Putamen (tissue), 1 donor: ENCODE data around the gene CPED1.
"Not testable (repeated sequence)": the region's sequence is repeated elsewhere in the genome, so short reads cannot be mapped to it uniquely, and the experiment has no call there.

Experiments used
- DNase-seq: peaks from one replicate; pipeline ENCODE4 v3.0.0-alpha.2; 2016; ENCODE audit warnings: low spot score

The CPED1 gene

DNA sequence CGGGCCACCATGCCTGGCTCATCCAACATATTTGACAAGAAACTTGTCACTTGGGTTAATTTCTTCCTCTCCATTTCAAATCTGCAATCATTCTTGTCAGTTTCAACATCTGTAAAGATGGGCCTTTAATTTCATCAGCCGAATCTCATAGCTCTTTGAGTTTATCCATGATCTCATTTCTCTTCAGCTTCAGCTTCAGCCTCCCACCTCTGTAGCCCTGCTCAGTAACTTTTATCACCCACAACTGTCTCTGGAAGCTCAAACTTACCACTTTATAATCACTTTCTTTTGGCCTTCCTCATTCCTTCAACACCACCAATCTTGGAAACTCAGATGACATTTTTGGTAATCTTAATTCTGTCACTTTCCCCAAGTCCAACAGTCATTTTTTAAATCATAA is 83.2 kb downstream of the CPED1 start:
- no peak for DNase-seq

DNA sequence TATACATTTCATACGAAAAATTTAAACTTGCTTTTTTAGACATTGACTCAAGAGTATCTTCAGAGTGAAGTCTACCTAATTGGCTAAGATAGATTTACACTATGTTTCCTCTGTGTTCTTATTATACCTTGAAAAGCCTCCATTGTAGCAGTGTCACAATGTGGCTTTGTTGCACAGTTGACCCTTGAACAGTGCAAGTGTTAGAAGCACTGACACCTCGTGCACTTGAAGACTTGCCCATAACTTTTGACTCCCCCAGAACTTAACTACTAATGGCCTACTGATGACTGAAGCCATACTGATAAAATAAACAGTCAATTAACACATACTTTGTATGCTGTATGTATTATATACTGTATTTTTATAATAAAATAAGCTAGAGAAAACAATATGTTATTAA is 84.3 kb downstream of the CPED1 start:
- DNase-seq: no peak

GRCh38 chr7:121073463-121074099 is 85.1 kb downstream of the CPED1 start:
- DNase-seq: no peak

GRCh38 chr7:121075424-121075841 is 86.9 kb downstream of the CPED1 start:
- not testable (repeated sequence) for DNase-seq

DNA sequence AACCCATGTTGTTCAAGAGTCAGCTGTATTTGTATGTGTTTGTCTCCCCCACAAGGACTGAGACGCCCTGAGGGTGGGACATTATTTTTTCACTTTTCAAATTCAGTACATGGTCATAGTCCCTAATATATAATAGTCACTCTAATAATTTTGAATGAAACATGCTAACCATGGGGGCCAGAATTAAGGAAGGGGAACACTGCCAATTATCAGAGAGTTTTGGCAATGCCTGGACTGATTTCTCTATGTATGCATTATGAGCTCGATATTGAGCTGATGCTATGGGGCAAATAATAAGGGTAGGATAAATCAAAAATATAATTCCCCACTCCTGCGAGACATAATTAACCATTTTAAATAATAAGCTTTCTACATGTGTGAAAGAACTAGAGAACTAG is 87.4 kb downstream of the CPED1 start:
- no peak for DNase-seq

- DNase-seq: no peak
These were observed 88.0 kb downstream of the CPED1 start for GRCh38 chr7:121076350-121077164.

- no peak for DNase-seq
These were observed 88.7 kb downstream of the CPED1 start for GRCh38 chr7:121077165-121077630.

DNA sequence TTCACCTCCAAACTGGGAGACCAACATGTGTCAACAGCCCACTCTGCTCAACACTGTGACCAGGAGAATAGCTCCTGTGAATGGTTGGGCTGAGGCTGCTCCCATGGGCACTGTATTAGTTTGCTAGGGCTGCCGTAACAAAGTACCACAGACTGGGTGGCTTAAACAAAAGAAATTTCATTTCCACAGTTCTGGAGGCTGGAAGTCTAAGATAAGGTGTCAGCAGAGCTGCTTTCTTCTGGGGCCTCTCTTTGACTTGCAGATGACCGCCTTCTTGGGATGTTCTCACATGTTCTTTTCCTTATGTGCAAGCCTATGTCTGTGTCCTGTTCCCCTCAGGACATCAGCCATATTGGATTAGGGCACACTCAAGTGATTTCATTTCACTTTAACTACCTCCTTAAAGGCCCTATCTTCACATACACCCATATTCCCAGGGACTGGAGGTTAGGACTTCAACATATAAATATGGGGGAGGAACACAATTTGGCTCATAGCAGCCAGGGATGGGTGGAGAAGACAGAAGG is 90.3 kb downstream of the CPED1 start:
- no peak for DNase-seq

DNA sequence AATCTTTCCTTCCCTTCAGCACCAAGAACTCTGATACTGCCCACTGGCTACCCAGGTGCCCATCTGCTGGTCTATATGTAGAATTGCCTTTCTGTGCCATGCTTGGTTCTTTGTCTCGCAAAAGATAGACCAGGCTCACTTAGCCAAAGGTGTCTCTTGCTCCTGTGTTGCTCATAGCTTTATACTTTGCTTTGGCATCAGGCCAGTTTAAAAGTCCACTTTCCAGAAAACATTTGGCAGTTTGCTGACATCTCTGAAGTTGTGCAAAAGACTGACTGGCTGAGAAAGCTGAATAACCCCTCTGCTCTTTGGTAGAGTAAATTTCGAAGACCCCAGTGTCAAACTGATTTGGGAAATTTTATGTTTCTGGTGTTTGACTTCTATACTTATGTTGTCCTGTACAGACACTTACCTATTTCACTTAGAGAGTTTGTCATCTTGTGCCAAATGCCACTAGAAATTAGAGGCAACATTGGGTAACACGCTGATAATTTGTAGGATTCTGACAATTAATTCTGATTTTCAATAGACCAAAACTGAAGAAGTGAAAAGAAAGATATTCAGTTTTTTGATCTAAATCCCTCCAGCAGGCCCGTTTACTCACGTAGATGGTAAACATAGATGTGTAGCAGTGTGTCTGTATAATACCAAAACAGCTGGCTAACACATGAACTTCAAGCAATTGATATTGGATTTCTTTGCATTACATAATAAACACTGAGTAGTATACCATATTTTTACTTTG is 91.1 kb downstream of the CPED1 start:
- no peak for DNase-seq

- no peak for DNase-seq
These were observed 91.9 kb downstream of the CPED1 start for GRCh38 chr7:121080257-121080912.

- DNase-seq: no peak
These were observed 92.4 kb downstream of the CPED1 start for GRCh38 chr7:121080913-121081326.

- DNase-seq: peak; percentile 69
These were observed 92.9 kb downstream of the CPED1 start for GRCh38 chr7:121081327-121081936.

DNA sequence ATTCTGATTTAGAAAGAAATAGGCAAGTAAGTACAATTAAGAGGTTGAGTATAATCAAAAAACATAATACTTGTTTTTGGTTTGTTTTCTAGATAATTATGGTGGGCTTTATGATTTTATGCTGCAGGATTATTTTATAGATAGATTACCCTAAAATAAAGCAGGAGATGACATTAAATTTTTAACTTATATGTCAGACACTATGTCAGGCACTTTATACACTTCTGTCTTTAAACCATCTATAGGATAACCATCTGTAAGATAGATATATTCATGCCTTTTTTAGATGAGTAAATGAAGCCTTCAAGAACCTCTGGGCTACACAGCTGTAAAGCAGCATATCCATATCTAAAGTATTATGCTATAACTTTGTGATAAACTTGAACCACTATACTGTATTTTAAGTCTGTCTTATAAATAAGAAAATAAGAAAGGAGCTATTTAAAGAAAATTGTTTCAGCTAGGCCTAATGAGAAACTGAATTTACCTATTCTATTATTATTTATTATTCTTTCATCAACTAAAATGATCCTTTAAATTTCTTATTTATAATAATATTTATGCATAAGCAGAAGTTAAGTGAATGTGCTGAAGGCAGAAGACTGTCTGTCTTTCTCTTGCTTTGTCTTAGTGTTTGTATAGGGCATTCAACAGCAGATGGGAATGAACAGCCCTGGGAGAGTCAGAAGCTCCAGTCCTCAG is 94.0 kb downstream of the CPED1 start:
- no peak for DNase-seq

GRCh38 chr7:121083138-121083789 is 94.8 kb downstream of the CPED1 start:
- no peak for DNase-seq

- no peak for DNase-seq
These were observed 95.3 kb downstream of the CPED1 start for GRCh38 chr7:121083790-121084251.

DNA sequence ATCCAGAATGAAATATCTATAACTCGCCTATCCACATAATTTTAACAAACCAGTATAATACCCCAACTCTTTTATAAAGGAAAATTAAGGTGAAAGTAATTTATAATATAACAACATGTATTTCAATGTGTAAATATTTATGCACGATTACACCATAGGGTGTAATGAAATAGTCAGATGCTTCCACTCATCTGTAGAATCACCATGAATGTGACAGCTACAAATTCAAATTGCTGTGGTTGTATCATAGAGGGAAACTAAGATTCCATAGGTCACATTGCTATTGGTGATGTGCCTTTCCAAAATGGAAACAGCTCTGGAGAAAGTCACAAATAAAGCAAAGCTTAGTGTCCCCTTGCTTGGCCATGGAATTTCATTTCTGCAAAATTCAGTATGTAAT is 95.7 kb downstream of the CPED1 start:
- DNase-seq: no peak

DNA sequence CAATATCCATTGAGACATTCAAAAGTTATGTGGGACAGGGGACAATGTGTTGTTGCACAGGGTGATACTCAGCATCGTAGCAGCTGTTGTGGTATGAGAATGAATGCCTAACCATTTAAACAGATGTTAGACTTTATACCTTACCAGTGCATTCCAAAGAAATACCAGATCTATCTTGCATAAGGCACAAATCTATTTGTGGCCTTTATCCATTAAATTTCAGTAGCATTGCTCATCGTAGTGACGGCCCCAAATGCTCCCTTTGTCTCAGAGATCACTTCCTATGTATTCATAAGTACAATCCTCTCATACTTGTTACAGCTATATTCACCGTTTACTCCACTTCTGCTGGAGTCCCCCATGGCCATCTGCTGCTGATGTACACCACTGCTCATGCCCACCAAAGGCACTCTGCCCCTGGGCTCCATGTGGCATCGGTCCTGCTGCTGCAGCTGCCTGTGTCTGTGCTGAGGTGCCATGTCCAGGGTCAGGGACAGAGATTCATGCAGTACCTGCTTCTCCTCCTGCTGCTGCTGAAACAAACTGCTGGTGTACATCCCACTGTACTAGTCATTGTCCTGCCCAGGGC is 96.3 kb downstream of the CPED1 start:
- DNase-seq: no peak

DNA sequence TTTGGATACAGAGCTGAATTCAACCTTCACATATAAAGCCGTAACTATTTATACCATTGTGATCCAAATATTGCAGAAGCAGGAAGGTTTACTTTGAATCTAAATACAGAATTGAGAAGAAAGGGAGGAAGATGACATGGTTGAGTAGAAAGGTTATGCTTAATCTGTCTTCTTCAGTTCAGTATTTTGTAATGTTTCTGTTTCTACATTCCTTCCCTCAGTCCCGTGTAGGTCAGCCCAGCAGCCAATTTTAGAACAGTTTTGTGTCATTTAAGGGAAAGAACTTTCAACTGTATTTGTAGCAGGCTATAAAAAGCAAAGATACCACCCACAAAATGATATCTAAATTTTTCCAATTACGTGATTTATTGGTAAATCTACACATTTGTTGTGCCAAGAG is 97.4 kb downstream of the CPED1 start:
- no peak for DNase-seq

GRCh38 chr7:121088870-121089269 is 100.4 kb downstream of the CPED1 start:
- DNase-seq: no peak

DNA sequence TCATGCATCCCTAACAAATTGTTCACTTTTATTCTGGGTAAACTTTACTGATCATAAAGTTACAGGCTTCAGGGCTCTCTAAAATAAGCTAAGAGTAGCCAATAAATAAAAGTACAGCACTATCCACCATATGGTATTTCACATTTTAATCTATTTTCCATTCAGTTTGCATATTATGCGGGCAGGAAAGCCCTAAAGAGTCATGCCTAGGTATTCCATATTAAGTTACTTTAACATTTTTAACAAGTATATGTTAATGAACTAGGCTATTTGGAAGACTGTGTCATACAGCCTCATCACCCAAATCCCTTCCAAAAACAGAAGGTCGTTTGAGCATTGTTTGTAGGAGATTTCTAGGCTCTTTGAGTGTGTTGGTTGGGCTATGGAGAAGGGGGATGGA is 106.3 kb downstream of the CPED1 start:
- DNase-seq: no peak
